22Rv1 (cell line): ENCODE results near the gene CCT2.

Experiments used
- CTCF ChIP-seq: fragments of 450-650 bp; IDR thresholded peaks from 2 replicates; pipeline ENCODE4 v1.5.1; 2017; ENCODE audit warnings: mild to moderate bottlenecking
- ZFX ChIP-seq: fragments of 450-650 bp; IDR thresholded peaks from 2 replicates; pipeline ENCODE4 v1.6.1; 2017; ENCODE audit warnings: antibody characterized with exemption, borderline replicate concordance

- TF ChIP-seq CTCF: no peak
- TF ChIP-seq ZFX: no peak
These were observed 30.8 kb downstream of the CCT2 start for GRCh38 chr12:69616025-69616424.
